ENCODE data around the gene CCDC92.

Gene CCDC92

GRCh38 chr12:123943816-123944215, 28.8 kb downstream of the CCDC92 start:
- in situ Hi-C loops (cut with MboI; ENCODE audit: low pct_unique_long_range_greater_than_20kb, low sequenced_read_pairs, unreplicated experiment): no loop called here
- DNase-seq (ENCODE audit: low spot score): no peak
- no peak for TF ChIP-seq CTCF (IDR thresholded peaks at IDR 0.05; ENCODE audit: extremely low read depth, insufficient read depth, missing control alignments)

GRCh38 chr12:123942911-123943648, 29.6 kb downstream of the CCDC92 start:
- DNase-seq (ENCODE audit: low spot score): no peak
- TF ChIP-seq CTCF (IDR thresholded peaks at IDR 0.05; ENCODE audit: extremely low read depth, insufficient read depth, missing control alignments): no peak
- in situ Hi-C loops (cut with MboI; ENCODE audit: low pct_unique_long_range_greater_than_20kb, low sequenced_read_pairs, unreplicated experiment): no loop called here

- TF ChIP-seq CTCF (IDR thresholded peaks at IDR 0.05; ENCODE audit: extremely low read depth, insufficient read depth, missing control alignments): no peak
- no peak for DNase-seq (ENCODE audit: low spot score)
- in situ Hi-C loops (cut with MboI; ENCODE audit: low pct_unique_long_range_greater_than_20kb, low sequenced_read_pairs, unreplicated experiment): no loop called here
These were observed 30.4 kb downstream of the CCDC92 start for GRCh38 chr12:123942238-123942653.

- no peak for DNase-seq (ENCODE audit: low spot score)
- in situ Hi-C loops (cut with MboI; ENCODE audit: low pct_unique_long_range_greater_than_20kb, low sequenced_read_pairs, unreplicated experiment): no loop called here
- no peak for TF ChIP-seq CTCF (IDR thresholded peaks at IDR 0.05; ENCODE audit: extremely low read depth, insufficient read depth, missing control alignments)
These were observed 30.9 kb downstream of the CCDC92 start for GRCh38 chr12:123941624-123942237.

GRCh38 chr12:123941000-123941399, 31.6 kb downstream of the CCDC92 start:
- no peak for DNase-seq (ENCODE audit: low spot score)
- no peak for TF ChIP-seq CTCF (IDR thresholded peaks at IDR 0.05; ENCODE audit: extremely low read depth, insufficient read depth, missing control alignments)
- in situ Hi-C loops (cut with MboI; ENCODE audit: low pct_unique_long_range_greater_than_20kb, low sequenced_read_pairs, unreplicated experiment): no loop called here

- DNase-seq (ENCODE audit: low spot score): no peak
- in situ Hi-C loops (cut with MboI; ENCODE audit: low pct_unique_long_range_greater_than_20kb, low sequenced_read_pairs, unreplicated experiment): no loop called here
- no peak for TF ChIP-seq CTCF (IDR thresholded peaks at IDR 0.05; ENCODE audit: extremely low read depth, insufficient read depth, missing control alignments)
These were observed 32.0 kb downstream of the CCDC92 start for GRCh38 chr12:123940627-123940966.

Measured in GM13977 (cell line).